DND-41 (cell line): ENCODE measurements around the gene ITGB7.

Experiments
- CTCF ChIP-seq: IDR thresholded peaks from 2 replicates; pipeline ENCODE4 v1.5.1; 2012; ENCODE audit warnings: borderline replicate concordance, low read length, moderate library complexity, mild to moderate bottlenecking; ENCODE audit not compliant: poor library complexity, severe bottlenecking; ENCODE audit errors: extremely low read depth
- EZH2 ChIP-seq: IDR thresholded peaks from 3 replicates; pipeline ENCODE4 v1.6.1; 2012; ENCODE audit warnings: borderline replicate concordance, low read depth, mild to moderate bottlenecking, moderate library complexity, low read length, inconsistent platforms; ENCODE audit not compliant: severe bottlenecking

- TF ChIP-seq EZH2 (no peak), CTCF (no peak)
Measured at GRCh38 chr12:53147181-53147580, 59.9 kb downstream of the ITGB7 start.
